Measurements from ENCODE around the gene IWS1. TPM values are rescaled to one million over a fixed set of nuclear protein-coding genes. Genes with fewer than 3 reads are reported as not detected.

IWS1 gene
- total RNA-seq, 4 donors from 2014 or later = 8.5 to 47.4 (median 33.1) TPM

- peaks cover 0 to 21% of the 10 kb centered on the region in 2 donors for H3K4me1 ChIP-seq
These were observed 12.2 kb downstream of the IWS1 start for GRCh38 chr2:127514076-127514475.

GRCh38 chr2:127512362-127512761 is 13.9 kb downstream of the IWS1 start:
- H3K36me3 ChIP-seq = no peaks in the 10 kb centered on the region
- H3K4me1 ChIP-seq = peaks cover 5 to 16% of the 10 kb centered on the region in 2 donors
- intact Hi-C loops (cut with DNase I; ENCODE audit: low total_unique reads) = no loop called here
- H3K27ac ChIP-seq = peak overlapping the region in 1 of 2 donors; percentile 10
- H3K4me3 ChIP-seq = no peak overlapping the region
- no peaks in the 10 kb centered on the region for H3K27me3 ChIP-seq
- no peak for DNase-seq
- no peak for TF ChIP-seq CTCF (IDR thresholded peaks at IDR 0.05)
- TF ChIP-seq POLR2A (IDR thresholded peaks at IDR 0.05) = no peak
- H3K9me3 ChIP-seq = no peaks in the 10 kb centered on the region

More at GRCh38 chr2:127514076-127514475, 12.2 kb downstream of the IWS1 start:
- intact Hi-C loops (cut with DNase I; ENCODE audit: low total_unique reads) = no loop called here
- Histone ChIP-seq H3K4me3 (no peak overlapping the region), H3K9me3 (no peaks in the 10 kb centered on the region), H3K27ac (no peak overlapping the region), H3K36me3 (no peaks in the 10 kb centered on the region), H3K27me3 (no peaks in the 10 kb centered on the region)
- no peak for DNase-seq
- no peak for TF ChIP-seq CTCF (IDR thresholded peaks at IDR 0.05)
- no peak for TF ChIP-seq POLR2A (IDR thresholded peaks at IDR 0.05)

- Histone ChIP-seq H3K27me3 (no peaks in the 10 kb centered on the region), H3K27ac (no peak overlapping the region), H3K36me3 (no peaks in the 10 kb centered on the region), H3K4me1 (peaks cover 5 to 14% of the 10 kb centered on the region in 2 donors), H3K4me3 (no peak overlapping the region), H3K9me3 (no peaks in the 10 kb centered on the region)
- no peak for DNase-seq
- intact Hi-C loops (cut with DNase I; ENCODE audit: low total_unique reads) = no loop called here
- no peak for TF ChIP-seq POLR2A (IDR thresholded peaks at IDR 0.05)
These were observed 14.4 kb downstream of the IWS1 start for GRCh38 chr2:127511917-127512316.

GRCh38 chr2:127511090-127511695 is 15.1 kb downstream of the IWS1 start:
- H3K36me3 ChIP-seq = no peaks in the 10 kb centered on the region
- H3K27me3 ChIP-seq = no peaks in the 10 kb centered on the region
- TF ChIP-seq POLR2A (IDR thresholded peaks at IDR 0.05) (no peak), CTCF (IDR thresholded peaks at IDR 0.05) (no peak)
- intact Hi-C loops (cut with DNase I; ENCODE audit: low total_unique reads) = no loop called here
- H3K4me3 ChIP-seq = no peak overlapping the region
- no peaks in the 10 kb centered on the region for H3K9me3 ChIP-seq
- no peak overlapping the region for H3K27ac ChIP-seq
- no peak for DNase-seq
- H3K4me1 ChIP-seq = peaks cover 5 to 12% of the 10 kb centered on the region in 2 donors

- H3K36me3 ChIP-seq = no peaks in the 10 kb centered on the region
- intact Hi-C loops (cut with DNase I; ENCODE audit: low total_unique reads) = no loop called here
- H3K27ac ChIP-seq = no peak overlapping the region
- no peak for DNase-seq
- H3K9me3 ChIP-seq = no peaks in the 10 kb centered on the region
- peaks cover 5% of the 10 kb centered on the region in 2 donors for H3K4me1 ChIP-seq
- TF ChIP-seq CTCF (IDR thresholded peaks at IDR 0.05) (no peak), POLR2A (IDR thresholded peaks at IDR 0.05) (no peak)
- no peak overlapping the region for H3K4me3 ChIP-seq
- no peaks in the 10 kb centered on the region for H3K27me3 ChIP-seq
These were observed 16.2 kb downstream of the IWS1 start for GRCh38 chr2:127510073-127510472.

Measured in uterus (tissue), 4 donors.